ENCODE data around the gene CAPN8. TPM values are rescaled to one million over a fixed set of nuclear protein-coding genes. Genes with fewer than 3 reads are reported as not detected.

Gene CAPN8
- total RNA-seq, 1 donor from 2014 or later = 70.6 TPM

DNA sequence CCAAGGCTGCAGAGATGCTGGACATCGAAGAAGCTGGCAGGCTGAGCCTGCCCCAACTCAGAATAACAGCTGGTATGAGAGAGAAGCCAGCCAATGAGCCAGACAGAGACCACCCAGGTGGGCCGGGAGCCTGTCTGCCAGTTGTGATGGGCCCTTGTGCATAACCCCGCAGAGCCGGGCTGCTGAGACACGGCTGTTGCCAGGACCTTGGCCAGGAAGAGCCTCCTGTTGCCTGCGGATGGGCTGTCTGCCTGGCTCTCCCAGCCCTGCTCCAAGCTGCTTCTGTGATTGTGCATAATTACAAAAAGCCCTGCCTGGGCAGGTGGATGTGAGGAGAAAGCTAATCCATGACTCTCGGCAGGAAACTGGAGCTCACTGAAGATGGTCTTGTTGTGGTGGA is 126.5 kb downstream of the CAPN8 start:
- Histone ChIP-seq H3K27ac (no peak overlapping the region), H3K36me3 (no peaks in the 10 kb centered on the region), H3K9me3 (no peaks in the 10 kb centered on the region), H3K4me3 (no peak overlapping the region), H3K4me1 (no peaks in the 10 kb centered on the region), H3K27me3 (ENCODE audit: low read depth) (peaks cover 7% of the 10 kb centered on the region)
- DNase-seq = no peak
- no peak for TF ChIP-seq CTCF (IDR thresholded peaks at IDR 0.05)
- intact Hi-C loops (cut with DNase I) = no loop called here
- ATAC-seq = no peak

GRCh38 chr1:223535319-223535718 is 130.2 kb downstream of the CAPN8 start:
- no peaks in the 10 kb centered on the region for H3K9me3 ChIP-seq
- peaks cover 7% of the 10 kb centered on the region for H3K27me3 ChIP-seq (ENCODE audit: low read depth)
- no peak overlapping the region for H3K4me3 ChIP-seq
- no peaks in the 10 kb centered on the region for H3K36me3 ChIP-seq
- TF ChIP-seq CTCF (IDR thresholded peaks at IDR 0.05) = no peak
- intact Hi-C loops (cut with DNase I) = no loop called here
- H3K27ac ChIP-seq = no peak overlapping the region
- ATAC-seq = no peak
- DNase-seq = no peak
- H3K4me1 ChIP-seq = no peaks in the 10 kb centered on the region

DNA sequence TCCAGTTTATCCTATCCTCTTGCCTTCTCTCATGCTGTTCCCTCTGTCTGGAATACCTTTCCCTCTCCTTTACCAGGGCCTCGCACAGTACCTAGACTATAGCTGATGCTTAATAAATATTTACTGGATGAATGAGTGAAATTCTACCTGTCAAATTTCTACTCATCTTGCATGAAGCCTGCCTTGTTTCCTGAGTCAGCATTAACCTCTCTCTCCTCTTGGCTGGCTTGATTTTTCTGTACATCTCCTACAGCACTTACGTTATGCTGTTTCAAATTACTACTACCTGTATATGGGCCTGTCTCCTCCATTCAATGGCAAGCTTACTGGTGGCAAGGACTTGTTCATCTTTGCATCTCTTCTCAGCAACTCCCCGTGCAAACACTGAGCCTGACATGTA is 130.8 kb downstream of the CAPN8 start:
- no peak overlapping the region for H3K4me3 ChIP-seq
- H3K27me3 ChIP-seq (ENCODE audit: low read depth) = peaks cover 7% of the 10 kb centered on the region
- H3K27ac ChIP-seq = no peak overlapping the region
- ATAC-seq (no peak), DNase-seq (no peak)
- H3K9me3 ChIP-seq = no peaks in the 10 kb centered on the region
- no peak for TF ChIP-seq CTCF (IDR thresholded peaks at IDR 0.05)
- H3K4me1 ChIP-seq = no peaks in the 10 kb centered on the region
- intact Hi-C loops (cut with DNase I) = no loop called here
- H3K36me3 ChIP-seq = no peaks in the 10 kb centered on the region

GRCh38 chr1:223533708-223534107 is 131.8 kb downstream of the CAPN8 start:
- H3K4me1 ChIP-seq = no peaks in the 10 kb centered on the region
- intact Hi-C loops (cut with DNase I) = no loop called here
- no peak overlapping the region for H3K4me3 ChIP-seq
- DNase-seq = no peak
- H3K9me3 ChIP-seq = no peaks in the 10 kb centered on the region
- no peak for TF ChIP-seq CTCF (IDR thresholded peaks at IDR 0.05)
- no peaks in the 10 kb centered on the region for H3K36me3 ChIP-seq
- H3K27ac ChIP-seq = no peak overlapping the region
- ATAC-seq = no peak
- H3K27me3 ChIP-seq (ENCODE audit: low read depth) = peaks cover 7% of the 10 kb centered on the region

DNA sequence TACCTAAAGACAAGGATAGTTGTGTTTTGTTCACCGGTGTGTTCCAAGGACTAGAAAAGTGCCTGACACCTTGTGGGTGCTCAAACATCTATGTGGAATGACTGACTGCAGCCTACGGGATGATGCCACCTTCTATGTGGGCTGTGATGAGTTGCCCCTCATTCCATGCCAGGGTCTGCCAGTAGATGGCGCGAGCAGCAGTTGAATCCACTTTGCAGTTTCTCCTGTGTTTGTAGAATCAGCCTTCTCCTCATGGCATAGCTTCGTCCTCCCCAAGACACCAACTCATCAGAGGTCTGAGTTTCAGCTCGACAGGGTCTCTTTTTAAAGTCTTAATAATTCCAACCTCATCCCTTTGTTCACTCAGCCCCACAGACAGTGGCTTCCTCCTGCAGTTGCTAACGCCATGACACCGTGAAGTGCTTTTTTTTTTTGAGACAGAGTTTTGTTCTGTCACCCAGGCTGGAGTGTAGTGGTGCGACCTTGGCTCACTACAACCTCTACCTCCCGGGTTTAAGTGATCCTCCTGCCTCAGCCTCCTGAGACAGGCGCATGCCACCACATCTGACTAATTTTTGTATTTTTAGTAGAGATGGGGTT is 133.7 kb downstream of the CAPN8 start:
- no peaks in the 10 kb centered on the region for H3K4me1 ChIP-seq
- H3K27ac ChIP-seq = no peak overlapping the region
- intact Hi-C loops (cut with DNase I) = no loop called here
- TF ChIP-seq CTCF (IDR thresholded peaks at IDR 0.05) = peak; percentile 59
- H3K27me3 ChIP-seq (ENCODE audit: low read depth) = peaks cover 7% of the 10 kb centered on the region
- DNase-seq (peak; percentile 71), ATAC-seq (peak; percentile 64 to 73)
- H3K36me3 ChIP-seq = no peaks in the 10 kb centered on the region
- H3K4me3 ChIP-seq = no peak overlapping the region
- no peaks in the 10 kb centered on the region for H3K9me3 ChIP-seq
